HG02943 (cell line): ENCODE data around the gene ATP1B1.
A peak's percentile ranks its signal among the peaks of the same experiment; 100 is the strongest.

Source experiments
- ATAC-seq: cut with Tn5 transposase; IDR thresholded peaks from one replicate; pipeline ENCODE4 v1.9.1; 2021; ENCODE audit warnings: mild to moderate bottlenecking, low read depth, moderate library complexity; ENCODE audit not compliant: unreplicated experiment

ATP1B1 gene

DNA sequence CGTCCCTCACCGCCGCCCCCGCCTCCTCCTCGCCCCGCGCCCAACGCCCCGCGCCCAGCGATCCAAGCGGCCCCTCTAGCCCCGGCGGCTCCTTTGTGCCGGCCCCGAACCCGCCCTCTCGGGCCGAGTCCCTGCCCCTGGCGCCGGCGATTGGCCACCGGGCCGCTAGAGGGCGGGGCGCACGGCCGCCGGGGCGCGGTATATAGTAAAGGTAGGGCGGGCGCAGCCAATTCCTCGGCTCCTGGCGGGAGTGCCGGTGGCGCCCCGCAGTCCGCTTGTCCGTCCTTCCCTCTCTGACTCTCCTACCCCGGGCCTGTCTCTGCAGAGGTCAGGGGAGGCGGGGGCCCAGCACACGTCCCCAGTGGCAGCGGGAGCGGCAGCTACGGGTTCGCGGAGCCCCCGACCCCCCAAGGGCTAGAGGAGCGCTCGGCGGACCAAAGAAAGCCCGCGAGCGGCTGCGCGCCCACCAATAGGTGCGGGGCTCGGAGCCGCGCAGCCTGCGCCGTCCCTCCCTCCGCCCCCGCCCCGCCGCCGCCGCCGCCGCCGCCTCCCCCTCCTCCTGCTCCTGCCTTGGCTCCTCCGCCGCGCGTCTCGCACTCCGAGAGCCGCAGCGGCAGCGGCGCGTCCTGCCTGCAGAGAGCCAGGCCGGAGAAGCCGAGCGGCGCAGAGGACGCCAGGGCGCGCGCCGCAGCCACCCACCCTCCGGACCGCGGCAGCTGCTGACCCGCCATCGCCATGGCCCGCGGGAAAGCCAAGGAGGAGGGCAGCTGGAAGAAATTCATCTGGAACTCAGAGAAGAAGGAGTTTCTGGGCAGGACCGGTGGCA lies at the start of gene ATP1B1:
TSS of gene ATP1B1 (plus strand) at position 596 of the 826 bp plus-strand sequence. CDS start at position 736, 140 bp downstream.
- peak; percentile 79 for ATAC-seq

DNA sequence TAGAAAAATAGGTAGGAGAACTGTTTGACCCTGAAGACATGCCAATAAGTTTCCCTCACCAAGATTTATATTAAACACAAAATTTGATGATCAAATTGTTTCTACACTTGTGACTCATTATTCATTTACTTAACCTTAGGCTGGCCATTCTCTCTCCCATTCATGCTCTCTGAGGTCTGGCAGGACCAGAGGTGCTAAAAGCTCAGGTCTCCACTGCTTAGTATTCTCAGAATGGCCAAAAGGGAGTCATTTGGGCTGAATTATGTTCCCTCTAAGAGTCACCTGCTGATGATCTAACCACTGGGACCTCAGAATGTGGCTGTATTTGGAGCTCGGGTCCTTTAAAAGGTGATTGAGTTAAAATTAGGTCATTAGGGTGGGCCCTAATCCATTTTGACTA lies 47.1 kb upstream of the ATP1B1 start:
- ATAC-seq: no peak

DNA sequence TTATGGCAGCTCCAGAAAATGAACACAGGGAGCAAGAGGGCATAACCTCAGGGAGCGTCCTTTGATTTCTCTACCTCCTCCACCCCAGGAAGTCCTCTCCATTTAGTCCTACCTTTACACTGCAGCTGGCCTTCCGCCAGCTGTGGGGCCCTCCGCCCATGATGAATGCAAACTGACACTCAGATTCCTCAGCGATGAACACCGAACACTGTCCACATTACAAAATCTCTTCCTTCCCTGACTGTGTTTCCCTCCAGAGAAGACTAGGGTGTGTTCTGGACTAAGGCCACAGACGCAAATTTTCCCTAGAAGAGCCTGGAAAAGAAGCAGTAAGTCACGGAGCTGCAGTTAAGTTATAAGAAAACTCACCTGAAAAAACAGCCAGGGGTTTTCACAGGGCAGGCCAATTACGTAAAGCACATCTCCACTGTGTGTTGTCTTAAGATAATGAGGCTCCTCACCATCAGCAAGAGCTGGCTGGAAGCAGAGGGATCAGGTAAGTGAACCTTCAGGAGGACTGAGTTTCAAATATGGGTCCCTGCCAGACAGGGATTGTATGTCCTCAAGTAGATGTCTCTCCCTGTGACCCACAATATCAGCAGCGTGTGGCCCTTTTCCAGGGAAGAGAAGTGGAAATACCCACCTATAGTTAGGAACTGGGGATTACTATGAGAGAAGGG lies 46.3 kb upstream of the ATP1B1 start:
- ATAC-seq: no peak

DNA sequence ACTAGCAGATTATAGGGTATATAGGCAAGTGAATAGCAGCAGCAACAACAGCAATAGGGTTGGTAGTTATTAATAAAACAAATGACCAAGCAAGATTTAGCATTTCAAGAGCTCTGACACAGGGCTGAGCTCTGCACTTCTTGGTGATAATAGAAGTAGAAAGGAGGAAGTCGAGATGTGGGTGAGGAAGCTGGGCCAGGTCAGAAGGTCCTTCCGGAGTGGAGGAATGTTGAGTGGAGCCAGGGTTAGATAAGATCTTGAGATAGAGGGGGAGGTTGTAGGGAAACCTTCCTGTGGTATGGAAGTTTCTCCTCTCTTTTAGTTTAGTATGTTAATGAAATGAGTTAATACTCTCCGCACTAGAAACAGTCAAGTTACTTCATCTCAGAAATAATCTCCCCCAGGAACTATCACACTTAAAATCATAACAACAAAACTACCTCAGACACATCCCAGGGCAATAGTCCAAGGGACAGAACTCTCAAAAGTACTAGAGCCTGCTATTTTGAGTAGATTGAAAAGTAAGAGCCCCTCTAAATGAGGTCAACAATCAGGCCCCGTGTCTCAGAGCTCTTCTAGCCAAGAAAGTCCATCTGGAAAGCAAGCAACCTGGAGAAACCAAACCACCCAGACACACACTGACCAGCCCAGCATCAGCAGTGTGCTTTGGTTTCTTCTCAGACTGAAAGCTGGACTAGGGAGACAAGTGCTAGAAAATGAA lies 45.4 kb upstream of the ATP1B1 start:
- no peak for ATAC-seq

DNA sequence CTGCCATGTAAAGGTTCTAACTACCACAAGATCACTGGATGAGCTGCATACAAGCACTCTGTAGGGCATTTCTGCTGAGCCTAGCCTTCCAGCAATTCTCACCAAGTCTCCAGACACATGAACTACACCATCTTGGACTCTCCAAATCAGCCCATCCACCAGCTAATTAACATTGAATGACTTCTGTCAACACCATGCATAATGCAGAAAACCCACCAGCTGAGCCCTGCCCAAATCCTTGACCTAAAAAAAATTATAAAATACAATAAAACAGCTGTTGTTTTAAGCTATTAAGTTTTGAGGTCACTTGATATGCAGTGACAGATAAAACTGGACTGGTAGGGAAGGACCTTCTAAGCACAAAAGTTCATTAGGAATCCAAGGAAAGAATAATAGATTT lies 44.3 kb upstream of the ATP1B1 start:
- ATAC-seq: no peak

DNA sequence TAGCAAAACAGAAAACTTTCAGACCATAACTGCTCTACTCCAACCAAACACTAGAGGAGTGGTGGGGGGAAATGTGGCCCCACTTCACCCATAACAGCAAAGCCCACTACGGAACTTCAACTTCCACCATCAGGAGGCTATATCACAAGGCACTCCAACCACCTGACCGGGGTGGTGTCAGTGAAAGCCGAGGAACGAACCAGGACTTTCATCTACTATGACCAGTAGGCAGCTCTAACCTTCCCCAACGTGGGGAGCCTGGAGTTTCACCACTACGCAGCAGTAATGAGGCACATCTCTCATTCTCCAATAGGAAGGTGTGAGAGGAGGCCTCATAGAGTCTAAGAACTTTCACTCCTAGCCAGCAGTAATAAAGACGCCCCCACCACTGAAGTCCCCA lies 42.4 kb upstream of the ATP1B1 start:
- ATAC-seq: no peak

DNA sequence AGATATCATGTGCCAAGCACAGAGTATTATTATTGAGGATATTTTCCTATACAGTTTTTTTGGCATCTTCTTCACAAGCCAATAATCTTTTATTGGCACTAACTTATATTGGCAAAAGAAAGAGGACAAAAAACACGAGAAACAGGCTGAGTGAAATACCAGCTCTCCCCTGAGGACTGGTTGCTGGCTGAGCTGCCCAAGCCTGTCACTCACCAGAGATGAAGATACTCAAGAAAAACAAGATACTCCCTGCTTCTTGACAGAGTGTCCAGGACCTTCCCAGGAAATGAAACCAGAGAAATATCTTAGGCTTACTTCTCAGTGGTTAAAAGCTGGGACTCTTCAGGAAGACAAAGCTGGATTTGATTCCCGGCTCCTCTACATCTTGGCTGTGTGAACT lies 35.9 kb upstream of the ATP1B1 start:
- ATAC-seq: no peak

DNA sequence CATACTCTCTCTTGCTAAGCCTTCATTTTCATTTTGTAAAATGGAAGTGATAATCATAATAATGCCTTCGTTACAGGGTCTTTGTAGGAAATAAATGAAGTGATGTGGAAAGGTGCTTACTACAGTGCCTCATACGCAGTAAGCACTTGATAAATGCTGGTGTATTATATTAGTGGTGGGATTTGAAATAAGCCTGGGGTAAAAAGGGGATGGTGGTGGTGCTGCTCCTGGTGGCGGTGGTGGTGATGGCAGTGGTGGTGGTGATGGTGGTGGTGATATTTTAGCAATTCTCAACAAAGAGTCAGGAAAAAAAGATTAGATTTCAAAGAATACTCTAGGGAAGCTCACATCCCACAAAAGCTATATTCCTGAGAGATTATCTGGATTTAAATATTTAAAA lies 35.5 kb upstream of the ATP1B1 start:
- ATAC-seq: no peak

DNA sequence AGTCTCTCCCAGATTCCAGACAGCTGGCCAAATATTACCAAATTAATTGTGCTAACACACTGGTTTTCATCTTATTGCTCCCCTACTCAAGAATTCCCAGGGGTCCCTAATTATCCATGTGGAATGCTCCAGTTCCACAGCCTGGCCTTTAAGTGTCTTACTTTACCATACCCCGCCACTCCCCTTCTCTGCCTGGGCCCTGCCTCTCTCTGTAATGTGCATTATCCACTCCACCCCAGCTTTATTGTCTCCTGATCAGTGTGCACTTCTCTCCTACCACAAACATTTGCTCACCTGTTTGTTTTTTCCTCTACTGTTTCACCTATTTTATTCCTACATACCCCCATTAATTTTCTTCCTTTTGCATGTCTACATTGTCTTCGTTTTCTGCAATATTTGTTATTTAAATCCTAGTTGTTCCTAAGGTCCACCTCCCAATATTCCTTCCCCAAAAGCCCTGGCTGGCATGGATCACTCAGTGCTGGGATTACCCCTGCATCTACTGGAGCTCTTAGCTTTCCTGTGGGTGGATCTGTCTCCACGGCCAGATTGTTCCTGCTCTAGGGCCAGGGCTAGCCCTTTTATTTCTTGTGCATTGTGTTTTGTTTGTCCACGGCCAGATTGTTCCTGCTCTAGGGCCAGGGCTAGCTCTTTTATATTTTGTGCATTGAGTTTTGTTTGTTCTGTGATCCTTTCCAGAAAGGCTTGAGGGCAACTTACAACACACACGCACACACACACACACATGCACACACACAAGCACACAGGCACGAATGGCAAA lies 33.4 kb upstream of the ATP1B1 start:
- no peak for ATAC-seq

DNA sequence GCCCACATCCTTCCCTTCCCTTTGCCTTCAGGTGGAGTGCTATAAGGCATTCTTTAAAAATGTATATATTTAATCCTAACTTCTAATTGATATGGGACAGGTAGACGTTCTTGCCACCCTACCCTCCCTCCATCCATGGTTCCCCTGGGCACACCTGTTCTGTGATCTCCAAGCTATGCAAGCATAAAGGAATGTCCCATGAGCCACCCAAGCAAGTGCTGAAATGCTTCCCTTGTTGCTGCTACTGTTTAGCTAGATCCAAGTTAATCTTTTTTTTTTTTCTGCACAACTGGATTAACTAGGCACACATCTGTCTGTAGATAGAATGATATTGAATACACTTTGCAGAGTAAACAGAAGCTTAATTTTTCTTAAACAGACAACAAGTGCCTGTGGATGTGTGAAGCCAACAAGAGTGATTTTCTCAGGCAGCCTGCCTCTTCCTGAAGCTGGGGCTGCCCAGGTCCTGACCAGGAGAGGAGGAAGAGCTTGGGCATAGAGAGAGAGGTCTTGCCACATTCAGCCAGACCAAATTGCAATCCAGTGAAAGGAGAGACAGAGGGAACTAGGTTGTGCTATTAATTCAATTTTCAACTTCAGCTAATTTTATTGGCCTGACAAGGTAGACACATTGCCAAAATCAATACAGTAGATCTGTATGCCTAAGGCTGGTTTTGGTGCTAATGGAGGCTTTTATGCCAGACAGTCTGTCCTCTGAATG lies 28.2 kb upstream of the ATP1B1 start:
- no peak for ATAC-seq

DNA sequence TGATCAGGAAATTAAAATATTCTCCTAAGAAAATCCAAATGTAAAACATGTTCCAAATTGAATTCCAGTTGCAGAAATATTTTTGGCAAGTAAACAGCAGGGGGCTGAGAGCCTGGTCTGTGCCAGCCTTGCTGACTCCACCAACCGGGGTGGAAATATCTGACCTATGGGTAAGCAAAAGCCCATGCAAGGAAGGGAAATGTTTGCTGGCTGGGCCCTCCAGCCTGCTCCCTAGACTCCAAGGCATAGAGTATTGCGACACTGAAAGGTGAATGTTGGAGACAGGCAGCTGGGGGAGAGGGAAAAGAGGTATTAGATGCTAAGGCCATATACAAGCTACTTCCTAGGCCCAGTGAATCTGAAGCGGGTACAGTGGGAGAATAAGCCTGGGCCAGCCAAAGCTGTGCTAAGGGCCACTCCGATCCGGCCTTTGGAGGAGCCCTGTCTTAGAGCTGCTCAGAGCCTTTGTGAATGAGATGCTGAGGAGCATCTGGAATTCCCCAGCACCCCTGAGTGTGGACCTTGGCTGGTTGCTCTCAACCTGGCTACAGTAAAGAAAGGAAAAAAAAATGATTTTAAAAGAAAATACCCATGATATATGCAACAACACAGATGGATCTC lies 24.9 kb upstream of the ATP1B1 start:
- ATAC-seq: no peak

DNA sequence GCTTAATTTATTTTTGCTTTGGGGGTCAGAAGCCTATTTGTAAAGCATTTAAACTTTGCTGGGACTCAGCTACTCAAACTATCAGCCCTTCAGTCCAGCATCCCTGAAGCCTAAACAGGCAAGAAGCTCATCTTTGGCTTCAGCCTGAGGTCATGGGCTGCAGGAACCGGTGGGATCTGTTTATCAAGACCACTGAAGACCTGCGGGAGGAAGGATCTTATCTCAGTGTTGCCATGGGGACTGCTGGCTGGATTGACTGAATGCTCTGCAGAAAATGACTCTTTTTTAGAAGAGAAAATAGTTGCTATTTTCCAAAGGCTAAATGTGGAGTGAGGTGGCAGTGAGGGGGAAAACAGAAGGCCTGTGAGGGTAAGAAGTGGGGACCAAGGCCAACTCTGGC lies 20.6 kb upstream of the ATP1B1 start:
- ATAC-seq: no peak

DNA sequence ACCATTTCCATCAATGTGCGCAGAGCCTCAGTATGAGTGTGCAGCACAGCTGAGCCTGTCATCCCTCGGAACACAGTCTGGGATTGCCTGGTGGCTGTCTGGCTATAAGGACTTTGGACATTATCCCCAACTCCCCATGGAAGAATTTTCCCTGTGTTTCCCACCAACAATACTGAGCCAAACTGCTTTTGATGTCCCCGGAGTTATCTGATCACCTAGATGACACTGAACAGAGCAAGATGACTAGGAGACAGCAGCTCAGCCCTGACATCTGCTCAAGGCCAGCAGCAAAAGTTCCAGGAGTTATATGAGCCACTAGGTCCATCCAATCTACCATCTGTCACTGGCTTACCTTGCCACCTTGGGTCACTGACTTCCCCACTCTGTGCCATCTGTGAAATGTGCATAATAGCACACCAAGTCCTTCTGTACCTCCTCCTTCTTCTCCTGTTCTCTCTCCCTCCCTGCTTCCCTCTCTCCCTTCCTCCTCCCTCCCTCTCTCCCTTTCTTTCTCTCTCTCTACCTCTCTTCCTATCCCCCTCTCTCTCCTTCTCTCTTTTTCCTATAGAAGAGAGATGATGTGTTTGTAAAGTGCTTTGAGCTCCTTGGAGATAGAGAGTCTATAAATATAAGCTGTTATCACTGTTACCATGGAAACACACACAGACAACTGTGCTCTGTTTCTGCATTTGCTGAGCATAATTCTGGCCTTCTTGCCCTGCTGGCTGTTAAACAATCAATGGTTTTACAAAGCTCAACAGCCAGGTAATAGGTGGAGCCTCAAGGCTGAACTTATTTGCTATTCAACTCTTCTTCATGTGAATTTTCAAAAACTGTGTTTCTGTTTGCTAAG lies 19.7 kb upstream of the ATP1B1 start:
- ATAC-seq: no peak

DNA sequence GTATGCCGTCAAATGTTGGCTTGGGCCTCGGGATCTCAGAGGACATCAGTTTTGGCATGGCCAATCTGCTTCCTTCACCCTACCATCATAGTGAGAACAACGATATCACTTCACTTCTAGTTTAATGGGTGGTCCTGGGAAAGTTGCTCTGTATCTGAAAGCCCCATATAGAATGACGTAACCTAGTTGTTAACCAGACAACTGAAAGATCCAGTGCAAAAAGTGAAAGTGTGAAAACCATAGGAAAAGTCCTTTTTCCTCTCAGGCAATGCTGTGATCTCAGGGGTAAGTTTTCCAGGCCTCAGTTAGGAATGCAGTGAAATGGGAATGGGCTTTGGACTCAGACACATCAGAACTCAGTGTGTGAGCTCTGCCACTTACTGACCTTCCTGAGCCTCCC lies 18.6 kb upstream of the ATP1B1 start:
- ATAC-seq: no peak

DNA sequence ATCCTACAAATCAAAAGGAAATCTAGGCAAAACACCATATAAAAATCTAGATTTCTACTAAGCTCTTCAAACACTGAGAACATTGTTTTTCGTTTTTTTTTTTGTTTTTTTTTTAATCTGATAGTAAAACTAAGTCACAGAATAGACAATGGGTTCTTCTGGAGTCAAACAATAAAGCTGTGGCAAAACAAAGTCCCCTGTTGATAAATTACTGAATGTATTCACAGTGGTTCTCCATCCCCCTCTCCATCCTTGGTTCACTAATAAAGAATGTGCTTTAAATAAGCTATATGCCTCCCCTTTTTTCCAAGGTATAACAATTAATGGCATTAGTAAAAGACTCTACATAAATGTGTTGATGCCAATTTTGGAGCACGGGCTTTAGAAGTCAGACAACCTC lies 16.7 kb upstream of the ATP1B1 start:
- no peak for ATAC-seq

DNA sequence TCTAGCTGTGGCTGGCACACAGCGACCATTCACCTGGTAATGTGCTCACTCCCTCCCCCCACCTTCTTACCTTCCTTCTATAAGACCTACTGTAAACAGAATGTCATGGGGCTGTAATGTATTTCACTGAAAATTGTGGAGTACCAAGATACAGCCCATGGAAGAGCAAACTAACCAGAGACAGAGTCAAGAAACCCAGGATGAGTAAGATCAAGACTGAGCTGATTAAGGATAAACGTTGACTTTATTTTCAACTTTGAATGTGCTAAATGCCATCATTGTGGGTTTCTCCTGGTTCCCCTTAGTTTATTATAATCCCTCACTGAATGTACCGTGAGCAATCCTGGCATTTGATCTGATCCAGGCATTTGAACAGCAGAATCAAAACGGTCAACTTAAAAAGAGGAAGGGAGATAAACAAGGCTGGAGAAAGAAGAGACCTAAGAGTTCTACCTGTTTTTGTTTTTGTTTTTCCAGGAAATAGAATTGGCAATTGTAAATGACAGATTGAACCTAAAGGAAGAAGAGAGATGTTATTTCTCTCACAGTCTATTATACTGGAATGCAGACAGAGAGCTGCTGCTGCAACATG lies 16.1 kb upstream of the ATP1B1 start:
- ATAC-seq: no peak

DNA sequence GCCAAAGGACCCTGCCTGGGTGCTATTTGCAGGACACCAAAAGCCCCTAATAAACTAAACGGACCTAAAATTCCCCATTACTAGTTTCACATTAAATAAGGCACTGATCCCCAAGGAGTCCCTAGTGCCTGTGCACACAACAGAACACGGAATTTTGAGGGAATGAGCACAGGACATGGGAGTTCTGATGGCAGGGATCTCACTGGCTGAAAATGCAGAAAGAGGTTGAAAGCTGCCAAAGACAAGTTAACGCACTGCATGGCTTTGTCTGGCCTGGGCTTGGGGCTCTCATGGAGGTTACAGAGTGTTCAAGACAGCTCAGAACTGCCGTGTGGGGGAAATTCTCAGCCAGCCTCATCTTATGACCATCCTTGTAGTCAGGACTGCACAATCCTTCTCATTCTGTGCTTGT lies 15.6 kb upstream of the ATP1B1 start:
- peak; percentile 51 for ATAC-seq

DNA sequence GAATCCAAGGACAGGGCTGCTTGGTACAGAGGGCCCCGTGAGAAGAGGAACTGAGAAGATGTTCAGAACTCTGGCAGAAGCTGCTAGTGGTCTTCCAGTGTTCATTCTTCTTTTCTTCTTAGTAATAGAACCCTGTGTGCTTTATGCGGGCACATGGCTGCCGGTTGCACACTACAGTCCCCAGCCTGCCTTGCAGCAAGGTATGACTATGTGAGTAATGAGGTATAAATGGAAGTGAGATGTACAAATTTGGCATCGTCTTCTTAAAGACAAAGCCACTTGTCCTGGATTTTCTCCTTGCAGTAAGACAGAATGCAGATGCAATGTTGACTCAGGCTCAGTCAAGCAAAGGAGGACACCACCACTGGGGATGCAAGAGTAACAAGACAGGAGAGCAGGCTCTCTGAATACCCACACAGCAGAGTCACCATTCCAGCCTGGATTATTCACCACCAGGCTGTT lies 15.0 kb upstream of the ATP1B1 start:
- ATAC-seq: peak; percentile 80
